Kidney (tissue), 14 donors: ENCODE data around the gene PROZ. TPM values are rescaled to one million over a fixed set of nuclear protein-coding genes. Genes with fewer than 3 reads are reported as not detected.

Experiments used
- DNase-seq, 5 donors: peaks; one replicate each; pipeline ENCODE4 v3.0.0-alpha.2; 2013 to 2020
- FAIRE-seq: peaks from 2 replicates; lab custom pipeline; 2012; peaks lifted over from hg19 to GRCh38; lab: Jason Lieb, UNC
- H3K27ac ChIP-seq, 2 donors: one replicate each; pipeline ENCODE4 v1.7.0; 2013; ENCODE audit warnings: low read depth in 2 of 2, low read length in 2 of 2, inconsistent platforms in 1 of 2
- H3K27me3 ChIP-seq: one replicate; pipeline ENCODE4 v1.7.1; 2013; ENCODE audit warnings: low read length, inconsistent platforms; ENCODE audit not compliant: control insufficient read depth, insufficient read depth
- H3K36me3 ChIP-seq, 3 donors: one replicate each; pipeline versions ENCODE4 v1.7.0 to v1.7.1; 2013; ENCODE audit warnings: low read length in 3 of 3, control low read depth in 1 of 3, inconsistent platforms in 1 of 3; ENCODE audit not compliant: insufficient read depth in 3 of 3, control insufficient read depth in 2 of 3
- H3K4me1 ChIP-seq, 3 donors: one replicate each; pipeline versions ENCODE4 v1.7.0 to v1.7.1; 2013; ENCODE audit warnings: low read length in 3 of 3, inconsistent platforms in 1 of 3, low read depth in 1 of 3; ENCODE audit not compliant: control insufficient read depth in 2 of 3, insufficient read depth in 2 of 3
- H3K4me3 ChIP-seq, 3 donors: one replicate each; pipeline versions ENCODE4 v1.7.0 to v1.8.1; 2013; ENCODE audit warnings: low read length in 3 of 3, control low read depth in 1 of 3, inconsistent platforms in 1 of 3
- H3K9ac ChIP-seq, 3 donors: one replicate each; pipeline versions ENCODE4 v1.7.0 to v1.7.1; 2013; ENCODE audit warnings: low read length in 3 of 3, control low read depth in 1 of 3, inconsistent platforms in 1 of 3
- H3K9me3 ChIP-seq, 3 donors: one replicate each; pipeline versions ENCODE4 v1.7.0 to v1.7.1; 2013; ENCODE audit warnings: low read length in 3 of 3, control low read depth in 1 of 3, inconsistent platforms in 1 of 3; ENCODE audit not compliant: control insufficient read depth in 2 of 3, insufficient read depth in 1 of 3
- intact Hi-C: fragments of 100-400 bp; cut with DNase I; formaldehyde crosslinking; loops from one replicate; pipeline ENCODE4 v1.11.1; 2022
- polyA plus RNA-seq: library from polyadenylated mRNA; stranded (reverse); fragments of 350-450 nt; fragmentation: Illumina TruSeq; extraction: RNeasy Lipid Tissue Mini Kit (QIAGEN cat#74804); gene quantifications from one replicate; pipeline ENCODE4 v1.2.3, GENCODE V29; 2014; ENCODE audit warnings: low read depth, low replicate concordance; ENCODE audit not compliant: insufficient read depth
- total RNA-seq: library from RNA; stranded (reverse); fragmentation: NEBNext Ultra II Directional; extraction: Animal tissue kit (Norgen Biotek cat#: 25700); gene quantifications from one replicate; pipeline ENCODE4 v1.2.1, GENCODE V29; 2021
- TF ChIP-seq, protein P1 (sequence below): IDR thresholded peaks from 3 replicates; pipeline ENCODE4 v1.5.1; 2012; ENCODE audit warnings: mild to moderate bottlenecking, moderate library complexity, borderline replicate concordance; ENCODE audit not compliant: insufficient read depth; ENCODE audit errors: extremely low read depth
- donor health status: control.
- donor health status: control.
- donor health status: control.
- donor health status: control.
- donor health status: control.
- donor health status: DM: yes; HTN: yes; CAD: no.
- donor health status: Normal renal cell carcinoma (clear cell type).

The PROZ gene
- total and polyA plus RNA-seq, 2 donors from 2014 or later = 20.0 TPM; not detected in 1

DNA sequence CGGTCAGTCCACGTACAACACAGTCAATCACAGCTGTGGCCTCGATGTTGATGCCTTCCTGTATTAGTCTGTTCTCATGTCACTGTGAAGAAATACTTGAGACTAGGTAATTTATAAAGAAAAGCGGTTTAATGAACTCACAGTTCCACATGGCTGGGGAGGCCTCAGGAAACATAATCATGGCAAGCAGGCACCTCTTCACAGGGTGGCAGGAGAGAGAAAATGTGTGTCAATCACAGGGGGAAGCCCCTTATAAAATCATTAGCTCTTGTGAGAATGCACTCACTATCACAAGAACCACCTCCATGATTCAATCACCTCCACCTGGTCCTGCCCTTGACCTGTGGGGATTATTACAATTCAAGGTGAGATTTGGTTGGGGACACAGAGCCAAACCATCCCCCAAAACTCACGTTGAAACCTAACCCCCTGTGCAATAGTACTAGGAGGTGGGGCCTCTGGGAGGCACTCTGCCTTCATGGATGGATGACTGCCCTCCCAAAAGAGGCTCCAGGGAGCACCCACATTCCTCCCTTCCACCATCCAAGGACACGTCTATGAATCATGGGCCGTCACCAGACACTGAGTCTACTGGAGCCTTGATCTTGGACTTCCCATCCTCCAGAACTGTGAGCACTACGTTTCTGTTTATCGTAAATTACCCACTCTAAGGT lies 2.3 kb upstream of the PROZ start:
- intact Hi-C loops = no loop called here
- Histone ChIP-seq H3K4me3 (no peak overlapping the region), H3K9me3 (no peaks in the 10 kb centered on the region), H3K9ac (no peak overlapping the region), H3K36me3 (no peaks in the 10 kb centered on the region), H3K27ac (no peak overlapping the region), H3K27me3 (no peaks in the 10 kb centered on the region), H3K4me1 (peaks cover 0 to 24% (median 0%) of the 10 kb centered on the region in 3 donors)
- no peak for FAIRE-seq
- TF ChIP-seq, protein P1, sequence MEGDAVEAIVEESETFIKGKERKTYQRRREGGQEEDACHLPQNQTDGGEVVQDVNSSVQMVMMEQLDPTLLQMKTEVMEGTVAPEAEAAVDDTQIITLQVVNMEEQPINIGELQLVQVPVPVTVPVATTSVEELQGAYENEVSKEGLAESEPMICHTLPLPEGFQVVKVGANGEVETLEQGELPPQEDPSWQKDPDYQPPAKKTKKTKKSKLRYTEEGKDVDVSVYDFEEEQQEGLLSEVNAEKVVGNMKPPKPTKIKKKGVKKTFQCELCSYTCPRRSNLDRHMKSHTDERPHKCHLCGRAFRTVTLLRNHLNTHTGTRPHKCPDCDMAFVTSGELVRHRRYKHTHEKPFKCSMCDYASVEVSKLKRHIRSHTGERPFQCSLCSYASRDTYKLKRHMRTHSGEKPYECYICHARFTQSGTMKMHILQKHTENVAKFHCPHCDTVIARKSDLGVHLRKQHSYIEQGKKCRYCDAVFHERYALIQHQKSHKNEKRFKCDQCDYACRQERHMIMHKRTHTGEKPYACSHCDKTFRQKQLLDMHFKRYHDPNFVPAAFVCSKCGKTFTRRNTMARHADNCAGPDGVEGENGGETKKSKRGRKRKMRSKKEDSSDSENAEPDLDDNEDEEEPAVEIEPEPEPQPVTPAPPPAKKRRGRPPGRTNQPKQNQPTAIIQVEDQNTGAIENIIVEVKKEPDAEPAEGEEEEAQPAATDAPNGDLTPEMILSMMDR = no peak
- DNase-seq = no peak

DNA sequence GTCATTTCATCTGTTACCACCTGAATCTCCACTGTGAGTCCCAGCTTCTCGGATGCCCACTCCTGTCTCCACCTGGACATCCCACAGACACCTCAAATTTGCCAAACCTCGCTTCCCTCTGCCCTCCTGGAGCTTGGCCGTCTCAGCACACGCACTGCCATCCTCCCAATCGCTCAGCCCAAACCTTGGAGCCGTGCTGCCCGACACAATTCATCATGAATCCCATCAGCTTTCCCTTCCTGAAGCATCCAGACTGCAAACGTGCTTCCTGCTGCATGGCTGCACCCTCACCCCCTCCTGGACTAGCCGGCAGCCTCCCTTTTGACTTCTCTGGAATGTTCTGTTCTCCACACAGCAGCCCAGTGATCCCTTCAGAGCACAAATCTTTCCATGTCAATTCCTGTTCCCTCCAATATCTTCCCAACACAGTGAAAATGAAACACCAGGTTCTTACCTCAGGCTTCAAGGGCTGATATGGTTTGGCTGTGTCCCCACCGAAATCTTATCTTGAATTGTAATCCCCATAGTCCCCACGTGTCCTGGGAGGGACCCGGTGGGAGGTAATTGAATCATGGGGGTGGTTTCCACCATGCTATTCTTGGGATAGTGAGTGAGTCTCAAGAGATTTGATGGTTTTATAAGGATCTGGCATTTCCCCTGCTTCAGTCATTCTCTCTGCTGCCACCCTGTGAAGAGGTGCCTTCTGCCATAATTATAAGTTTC lies 1.1 kb upstream of the PROZ start:
- Histone ChIP-seq H3K36me3 (no peaks in the 10 kb centered on the region), H3K27ac (no peak overlapping the region), H3K4me1 (peaks cover 0 to 17% (median 0%) of the 10 kb centered on the region in 3 donors), H3K4me3 (no peak overlapping the region), H3K27me3 (no peaks in the 10 kb centered on the region), H3K9ac (no peak overlapping the region), H3K9me3 (no peaks in the 10 kb centered on the region)
- FAIRE-seq (no peak), DNase-seq (no peak)
- TF ChIP-seq, protein P1 = no peak
- intact Hi-C loops = no loop called here

DNA sequence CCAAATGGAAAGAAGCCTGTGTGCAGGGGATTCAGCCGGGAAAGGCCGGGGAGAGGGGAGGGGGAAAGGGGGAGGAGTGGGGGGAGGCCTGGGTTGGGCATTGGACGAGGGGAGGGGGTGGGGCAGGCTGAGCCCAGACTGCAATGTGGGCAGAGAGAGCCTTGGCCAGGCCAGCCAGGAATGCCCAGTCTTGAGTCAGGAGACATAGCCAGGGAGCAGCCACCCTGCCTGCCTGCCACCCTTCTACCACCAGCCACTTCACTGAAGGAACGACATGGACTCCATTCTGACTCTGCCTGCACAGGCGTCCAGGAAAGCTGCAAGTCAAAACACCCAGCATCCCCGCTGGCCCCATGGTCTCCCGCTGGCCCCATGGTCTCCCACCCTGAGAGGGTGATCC lies 498 bp downstream of the PROZ start:
- peak overlapping the region in 2 of 3 donors; percentile 48 to 58 for H3K4me3 ChIP-seq
- no peaks in the 10 kb centered on the region for H3K9me3 ChIP-seq
- peaks cover 0 to 8% (median 0%) of the 10 kb centered on the region in 3 donors for H3K4me1 ChIP-seq
- H3K9ac ChIP-seq = no peak overlapping the region
- FAIRE-seq = no peak
- no peak overlapping the region for H3K27ac ChIP-seq
- no peaks in the 10 kb centered on the region for H3K36me3 ChIP-seq
- intact Hi-C loops = no loop called here
- TF ChIP-seq, protein P1 = no peak
- no peaks in the 10 kb centered on the region for H3K27me3 ChIP-seq
- DNase-seq = no peak
